HG02970 (cell line): Measurements from ENCODE around the gene ANTKMT.
"Not testable (repeated sequence)": the region's sequence is repeated elsewhere in the genome, so short reads cannot be mapped to it uniquely, and the experiment has no call there.

Experiments
- ATAC-seq: cut with Tn5 transposase; IDR thresholded peaks from one replicate; pipeline ENCODE4 v1.9.1; 2021; ENCODE audit warnings: mild to moderate bottlenecking, moderate library complexity, moderate number of reproducible peaks; ENCODE audit not compliant: unreplicated experiment, low FRiP score

Gene ANTKMT

GRCh38 chr16:712740-713250 is 8.2 kb upstream of the ANTKMT start:
- ATAC-seq: not testable (repeated sequence)

DNA sequence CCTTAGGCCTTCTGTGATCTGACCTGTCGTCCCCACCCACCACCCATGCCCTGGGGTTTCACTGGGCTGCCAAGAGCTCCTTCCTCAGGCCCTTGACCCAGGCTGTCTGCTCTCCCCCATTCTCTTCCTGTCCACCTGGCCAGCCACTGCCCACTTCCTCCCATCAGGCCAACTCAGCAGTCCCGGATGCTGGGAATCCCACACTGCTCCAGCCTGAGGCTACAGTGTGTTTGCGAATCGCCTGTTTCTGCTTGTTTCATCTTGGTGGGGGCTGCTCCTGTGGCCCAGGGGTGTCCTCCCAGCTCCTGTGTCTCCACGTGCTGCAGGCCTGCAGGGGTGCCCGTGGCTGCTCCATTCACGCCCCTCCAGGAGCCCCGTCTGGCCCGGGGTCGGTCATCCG is 6.9 kb upstream of the ANTKMT start:
- no peak for ATAC-seq

DNA sequence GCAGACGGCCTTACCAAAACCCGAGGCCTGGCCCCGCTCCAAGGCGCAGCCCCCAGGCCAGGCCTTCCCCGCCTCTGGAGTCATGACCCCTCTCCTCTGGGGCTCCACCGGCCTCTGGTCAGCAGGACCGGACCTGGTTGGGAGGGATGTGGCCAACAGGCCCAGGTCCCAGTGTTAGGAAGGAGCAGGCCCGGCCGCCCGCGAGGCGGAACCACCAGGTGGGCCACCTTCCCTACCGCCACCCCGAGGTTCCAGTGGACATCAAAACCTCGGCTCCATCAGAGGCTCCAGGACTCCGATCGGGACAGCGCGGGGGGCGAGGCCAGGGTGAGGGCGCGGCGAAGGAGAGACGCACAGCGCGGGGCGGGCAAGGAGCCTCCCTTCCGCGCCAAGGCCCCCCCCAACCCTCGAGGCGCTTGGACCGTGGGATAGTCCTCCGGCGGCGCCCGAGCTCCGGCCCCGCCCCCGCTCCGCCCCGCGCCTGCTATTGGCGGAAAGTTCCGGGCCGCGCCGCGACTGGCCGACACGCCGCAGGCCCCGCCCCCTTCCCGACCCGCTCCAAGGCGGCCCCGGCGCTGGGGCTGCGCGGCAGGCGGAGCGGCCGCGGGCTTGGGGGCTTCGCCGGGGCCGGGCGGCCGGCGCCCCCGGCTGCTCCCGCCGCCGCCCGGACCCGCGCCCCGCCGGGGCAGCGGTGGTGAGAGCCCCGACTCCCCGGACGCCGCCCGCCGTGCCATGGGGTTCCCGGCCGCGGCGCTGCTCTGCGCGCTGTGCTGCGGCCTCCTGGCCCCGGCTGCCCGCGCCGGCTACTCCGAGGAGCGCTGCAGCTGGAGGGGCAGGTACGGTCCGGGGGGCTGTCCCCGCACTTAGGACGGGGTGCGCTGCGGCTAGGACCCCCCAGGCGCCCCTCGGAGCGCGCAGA is 6.1 kb upstream of the ANTKMT start, which contains the start of gene METRN:
Gene METRN, plus strand, starts transcription at position 561 of the 919 bp plus-strand sequence. Its CDS starts 172 bp downstream, at position 733.
- ATAC-seq: peak; percentile 52

DNA sequence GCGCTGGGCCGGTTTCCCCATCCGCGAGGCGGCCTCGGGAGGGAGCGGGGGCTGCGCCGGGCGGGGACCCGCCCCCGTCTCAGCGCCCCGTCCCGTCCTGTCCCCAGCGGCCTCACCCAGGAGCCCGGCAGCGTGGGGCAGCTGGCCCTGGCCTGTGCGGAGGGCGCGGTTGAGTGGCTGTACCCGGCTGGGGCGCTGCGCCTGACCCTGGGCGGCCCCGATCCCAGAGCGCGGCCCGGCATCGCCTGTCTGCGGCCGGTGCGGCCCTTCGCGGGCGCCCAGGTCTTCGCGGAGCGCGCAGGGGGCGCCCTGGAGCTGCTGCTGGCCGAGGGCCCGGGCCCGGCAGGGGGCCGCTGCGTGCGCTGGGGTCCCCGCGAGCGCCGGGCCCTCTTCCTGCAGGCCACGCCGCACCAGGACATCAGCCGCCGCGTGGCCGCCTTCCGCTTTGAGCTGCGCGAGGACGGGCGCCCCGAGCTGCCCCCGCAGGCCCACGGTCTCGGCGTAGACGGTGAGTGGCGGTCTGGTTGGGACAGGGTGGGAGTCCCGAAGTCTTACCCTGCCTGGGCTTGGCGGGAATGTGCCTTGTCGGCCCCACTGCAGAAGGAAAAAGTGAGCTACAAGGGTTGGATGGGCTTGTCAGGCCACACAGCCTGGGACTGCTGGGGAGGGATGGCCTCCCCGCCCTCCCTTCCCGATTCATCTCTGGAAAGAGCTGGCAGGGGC is 5.3 kb upstream of the ANTKMT start:
- peak; percentile 13 for ATAC-seq

DNA sequence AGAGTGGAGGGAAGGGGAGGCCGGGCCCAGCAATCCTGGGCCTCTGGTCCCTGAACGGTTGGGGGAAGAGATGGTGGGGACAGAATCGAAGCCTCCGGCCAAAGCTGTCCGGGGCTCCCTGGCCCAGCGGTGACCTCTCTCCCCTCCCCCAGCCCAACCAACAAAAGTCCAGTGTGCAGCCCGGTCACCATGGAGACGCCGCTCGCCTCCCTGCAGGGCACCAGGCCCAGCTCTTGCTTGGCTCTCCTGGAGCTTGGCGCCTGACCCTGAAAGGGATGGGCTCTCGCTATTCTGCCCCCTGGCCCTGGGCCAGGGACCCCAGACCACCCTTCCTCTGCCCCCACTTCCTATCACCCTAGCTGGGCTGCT is 4.8 kb upstream of the ANTKMT start:
- ATAC-seq: no peak

DNA sequence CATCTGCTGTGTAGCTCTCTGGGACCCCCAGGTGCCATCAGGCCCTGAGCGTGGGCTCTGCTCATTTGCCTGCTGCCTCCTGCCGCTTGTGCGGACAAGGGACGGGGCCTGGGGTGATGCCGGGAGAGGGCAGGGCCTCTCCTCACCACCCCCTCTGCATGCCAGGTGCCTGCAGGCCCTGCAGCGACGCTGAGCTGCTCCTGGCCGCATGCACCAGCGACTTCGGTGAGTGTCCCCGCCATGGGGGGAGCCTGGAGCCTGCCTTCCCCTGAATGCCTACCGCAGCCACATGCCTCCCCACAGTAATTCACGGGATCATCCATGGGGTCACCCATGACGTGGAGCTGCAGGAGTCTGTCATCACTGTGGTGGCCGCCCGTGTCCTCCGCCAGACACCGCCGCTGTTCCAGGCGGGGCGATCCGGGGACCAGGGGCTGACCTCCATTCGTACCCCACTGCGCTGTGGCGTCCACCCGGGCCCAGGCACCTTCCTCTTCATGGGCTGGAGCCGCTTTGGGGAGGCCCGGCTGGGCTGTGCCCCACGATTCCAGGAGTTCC is 4.1 kb upstream of the ANTKMT start:
- no peak for ATAC-seq

DNA sequence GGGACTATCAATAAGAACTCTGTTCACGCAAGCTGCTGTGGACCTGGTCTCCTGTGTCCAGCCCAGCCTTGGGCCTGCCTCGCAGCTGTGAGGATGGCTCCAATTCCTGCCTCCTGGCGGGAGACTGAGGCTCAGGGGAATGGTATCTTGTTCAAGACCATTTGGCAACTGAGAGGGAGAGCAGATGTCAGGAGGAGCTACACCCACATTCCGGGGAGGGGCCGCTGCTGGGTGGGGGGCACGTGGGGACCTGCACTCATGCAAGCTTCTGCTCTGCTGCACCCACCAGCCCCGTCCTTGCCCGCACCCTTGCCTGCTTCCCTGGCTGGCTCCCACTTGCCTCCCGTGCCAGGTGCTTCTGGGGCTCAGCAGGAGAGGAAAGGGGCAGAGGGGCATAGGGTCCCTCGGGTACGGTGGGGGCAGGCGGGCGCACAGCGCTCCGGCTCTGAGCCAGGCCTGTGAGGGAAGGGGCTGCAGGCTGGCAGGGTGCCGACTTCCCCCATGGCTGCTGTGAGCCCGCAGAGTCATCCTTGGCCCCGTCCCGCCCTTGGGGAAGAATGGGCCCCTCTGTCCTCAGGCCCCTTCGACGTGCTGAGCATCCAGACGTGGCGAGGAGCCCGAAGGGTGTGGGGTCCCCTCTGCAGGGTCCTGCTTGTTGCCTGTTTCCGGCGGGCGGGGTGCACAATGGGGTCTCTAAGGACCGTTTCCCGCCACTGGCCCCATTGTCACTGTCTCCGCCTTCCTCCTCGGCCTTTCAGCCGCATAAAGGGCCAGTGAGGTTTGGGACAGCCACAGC is 3.3 kb upstream of the ANTKMT start:
- ATAC-seq: no peak

GRCh38 chr16:718389-718788 is 2.6 kb upstream of the ANTKMT start:
- no peak for ATAC-seq

DNA sequence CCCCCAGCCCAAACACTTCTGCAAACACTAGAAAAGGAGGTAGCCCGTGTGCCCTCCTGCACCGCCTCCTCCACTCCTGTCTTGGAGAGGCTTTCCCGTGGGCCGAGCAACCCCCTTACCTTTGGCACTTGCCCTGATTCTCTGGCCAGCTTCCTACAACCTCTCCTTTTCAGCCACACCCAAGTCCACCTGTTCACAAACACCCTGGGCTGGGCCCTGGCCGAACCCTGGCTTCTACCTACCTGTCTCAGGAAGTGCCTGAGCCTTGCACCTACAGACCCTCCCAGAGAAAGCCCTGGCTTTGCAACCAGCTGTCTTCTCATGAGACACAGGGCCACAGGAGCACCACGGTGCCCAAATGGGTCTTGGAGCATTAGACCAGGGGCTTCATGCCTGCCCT is 2.0 kb upstream of the ANTKMT start:
- no peak for ATAC-seq

GRCh38 chr16:719815-720446 is 1.0 kb upstream of the ANTKMT start:
- no peak for ATAC-seq

DNA sequence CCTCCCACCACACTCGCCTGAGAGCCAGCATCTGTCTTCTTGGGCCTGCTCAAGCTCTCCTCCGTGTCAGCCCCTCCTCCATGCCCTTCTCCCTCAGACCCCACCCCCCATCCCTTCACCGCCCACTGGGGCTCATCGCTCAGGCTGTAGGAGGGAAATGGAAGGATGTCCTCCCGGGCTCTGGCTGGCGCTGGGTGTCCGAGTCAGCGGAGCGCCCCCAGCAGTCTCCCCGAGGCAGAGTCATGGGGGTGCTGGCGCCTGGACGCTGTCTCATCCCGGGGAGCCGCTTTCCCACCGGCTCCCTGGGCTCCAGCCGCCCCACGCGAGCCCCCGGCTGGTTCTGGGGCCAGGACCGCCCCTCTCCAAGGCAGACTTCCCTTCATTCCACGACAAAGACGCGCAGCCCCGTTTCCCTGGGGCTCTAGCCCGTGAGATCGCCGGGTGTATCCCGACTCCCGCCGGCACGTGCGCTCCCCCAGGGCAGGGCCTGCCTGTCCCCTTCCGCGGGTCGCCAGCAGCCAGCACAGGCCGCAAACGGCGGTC is 428 bp upstream of the ANTKMT start:
- ATAC-seq: peak; percentile 11

DNA sequence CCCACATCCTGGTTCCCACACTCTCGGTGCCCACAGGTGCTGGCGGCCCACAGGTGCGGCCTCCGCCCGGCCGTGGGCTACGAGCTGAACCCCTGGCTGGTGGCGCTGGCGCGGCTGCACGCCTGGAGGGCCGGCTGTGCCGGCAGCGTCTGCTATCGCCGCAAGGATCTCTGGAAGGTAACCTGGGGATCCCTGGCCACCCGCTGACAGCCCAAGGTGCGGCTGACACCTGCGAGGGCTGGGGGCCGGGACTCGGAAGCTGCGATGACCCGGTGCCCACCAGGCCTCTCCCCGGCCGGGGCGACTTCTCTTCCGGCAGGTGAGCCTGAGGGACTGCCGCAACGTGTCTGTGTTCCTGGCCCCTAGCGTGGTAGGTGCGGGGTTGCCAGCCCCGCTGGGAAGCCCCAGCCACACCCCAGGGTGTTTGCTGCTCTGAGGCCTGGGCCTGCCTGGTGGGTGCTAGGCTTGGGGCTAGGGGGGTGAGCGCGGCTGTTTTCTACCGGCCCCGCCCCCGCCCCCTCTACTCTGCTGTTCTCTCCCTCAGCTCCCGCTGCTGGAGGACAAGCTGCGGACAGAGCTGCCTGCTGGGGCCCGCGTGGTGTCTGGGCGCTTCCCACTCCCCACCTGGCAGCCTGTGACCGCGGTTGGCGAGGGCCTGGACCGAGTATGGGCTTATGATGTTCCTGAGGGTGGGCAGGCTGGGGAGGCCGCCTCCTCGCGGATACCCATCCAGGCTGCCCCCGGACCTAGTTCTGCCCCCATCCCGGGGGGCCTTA is 1.0 kb downstream of the ANTKMT start:
- ATAC-seq: no peak

- ATAC-seq: no peak
Observed at GRCh38 chr16:722835-723633, 2.1 kb downstream of the ANTKMT start.

GRCh38 chr16:723695-724094 is 2.7 kb downstream of the ANTKMT start:
- ATAC-seq: no peak

DNA sequence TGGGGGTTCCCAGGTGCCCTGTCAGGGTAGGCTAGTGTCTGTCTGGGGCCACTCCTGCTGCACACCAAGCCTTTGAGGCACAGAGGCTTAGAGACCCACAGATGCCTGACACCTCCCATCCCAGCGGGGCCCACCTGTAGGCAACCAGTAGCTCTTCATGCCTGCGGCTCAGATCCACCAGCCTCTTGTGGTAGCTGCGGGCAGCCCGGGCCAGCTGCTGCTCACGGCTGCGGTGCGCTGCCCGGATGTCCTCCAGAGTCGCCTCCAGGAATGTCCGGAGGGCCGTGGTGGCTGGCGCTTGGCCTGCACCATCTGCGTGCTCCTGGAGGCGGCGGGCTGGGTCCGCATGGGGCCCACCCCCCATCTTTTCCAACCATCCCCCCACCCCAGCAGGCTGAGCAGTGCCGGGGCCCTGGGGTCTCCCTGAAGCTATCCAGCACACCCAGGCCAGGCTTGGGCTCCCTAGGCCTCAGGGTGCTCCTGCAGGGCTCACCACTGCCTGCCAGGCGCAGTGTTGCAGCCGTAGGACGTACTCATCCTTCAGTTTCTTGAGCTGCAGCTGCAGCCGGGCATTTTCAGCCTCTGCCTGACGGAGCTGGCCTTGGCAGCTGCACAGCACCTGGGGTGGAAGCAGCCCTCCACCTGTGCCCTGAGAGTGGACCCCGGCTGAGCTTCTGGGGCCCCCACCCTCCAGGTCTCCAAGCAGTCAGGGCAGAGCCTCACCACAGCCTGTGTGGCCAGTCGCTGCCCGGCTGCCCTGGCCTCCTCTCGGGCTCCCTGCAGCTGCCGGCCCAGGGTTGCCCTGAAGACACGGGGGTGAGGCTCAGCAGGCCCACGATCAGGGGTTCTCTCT is 3.5 kb downstream of the ANTKMT start:
- no peak for ATAC-seq

- no peak for ATAC-seq
Observed at GRCh38 chr16:725041-725376, 4.1 kb downstream of the ANTKMT start.

DNA sequence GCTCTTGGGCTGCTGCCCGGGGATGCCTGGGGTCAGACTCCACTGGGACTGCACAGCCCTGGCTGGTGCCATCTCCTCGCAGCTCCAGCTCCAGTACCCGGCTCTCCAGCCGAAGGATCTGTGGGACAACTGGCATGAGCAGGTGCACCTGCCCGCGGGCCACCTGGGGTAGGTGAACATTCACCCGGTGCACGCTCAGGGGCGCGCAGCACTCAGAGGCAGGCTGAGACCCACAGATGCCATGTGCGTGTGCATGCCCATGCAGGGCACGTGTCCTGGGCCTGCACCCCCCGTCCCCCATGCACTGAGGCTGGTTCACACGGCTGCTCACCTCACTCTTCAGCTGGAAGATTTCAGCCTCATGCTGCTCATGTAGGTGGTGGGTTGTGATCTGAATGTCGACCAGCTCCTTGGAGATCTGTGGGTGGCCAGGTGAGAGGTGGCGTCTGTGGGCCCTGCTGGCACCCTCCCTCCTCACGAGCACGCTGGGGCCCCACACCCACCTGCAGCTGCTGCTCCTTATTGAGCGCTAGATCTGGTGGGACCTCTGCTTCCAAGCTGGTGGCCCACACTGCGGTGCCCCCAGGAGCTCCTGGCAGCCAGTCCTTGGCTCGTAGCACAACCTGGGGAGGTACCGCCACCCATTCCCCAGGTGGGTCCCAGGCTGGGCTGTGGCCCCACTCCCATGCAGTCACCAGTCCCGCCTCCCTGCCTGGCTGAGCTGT is 4.7 kb downstream of the ANTKMT start:
- ATAC-seq: no peak
